HG02588 (cell line): ENCODE results near the gene NKX2-4.
"Not testable (repeated sequence)": the region's sequence is repeated elsewhere in the genome, so short reads cannot be mapped to it uniquely, and the experiment has no call there.

ENCODE experiments used
- ATAC-seq: cut with Tn5 transposase; IDR thresholded peaks from one replicate; pipeline ENCODE4 v1.9.1; 2021; ENCODE audit warnings: mild to moderate bottlenecking, moderate library complexity; ENCODE audit not compliant: unreplicated experiment

The NKX2-4 gene

GRCh38 chr20:21394551-21394950 is 2.8 kb downstream of the NKX2-4 start:
- no peak for ATAC-seq

DNA sequence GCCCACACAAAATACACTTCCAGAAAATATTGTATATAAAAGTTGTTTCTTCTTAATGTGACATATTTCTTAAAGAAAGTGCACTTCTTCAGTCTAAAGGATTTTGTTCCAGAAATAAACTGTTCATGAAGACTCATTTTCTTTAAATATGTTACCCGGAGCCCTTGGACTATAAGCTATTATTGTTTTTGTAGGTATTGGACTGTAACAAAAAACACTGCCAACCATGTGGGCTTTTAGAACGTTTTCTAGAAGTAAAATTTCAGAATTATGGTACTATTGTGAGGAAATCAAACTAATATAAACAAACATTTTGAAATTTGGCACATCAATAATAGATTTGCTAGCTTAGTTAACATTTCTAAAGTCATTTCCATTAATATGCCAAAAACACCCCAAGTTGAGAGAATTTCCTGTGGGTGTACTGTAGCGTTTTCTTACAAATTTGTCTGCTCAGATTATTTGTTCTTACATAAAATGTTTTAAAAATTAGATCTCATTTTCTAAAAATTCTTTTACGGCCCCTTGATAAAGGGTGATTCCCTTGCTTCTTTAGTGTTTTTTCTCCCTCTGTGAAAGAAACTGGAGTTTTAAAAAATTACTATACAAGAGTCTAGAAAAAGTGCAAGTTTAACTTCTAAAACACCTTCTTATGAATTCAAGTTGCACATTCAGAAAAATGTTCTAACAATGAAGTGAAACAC is 3.4 kb downstream of the NKX2-4 start:
- no peak for ATAC-seq

GRCh38 chr20:21393166-21393565 is 4.2 kb downstream of the NKX2-4 start:
- ATAC-seq = no peak

GRCh38 chr20:21391972-21392352 is 5.4 kb downstream of the NKX2-4 start:
- no peak for ATAC-seq

DNA sequence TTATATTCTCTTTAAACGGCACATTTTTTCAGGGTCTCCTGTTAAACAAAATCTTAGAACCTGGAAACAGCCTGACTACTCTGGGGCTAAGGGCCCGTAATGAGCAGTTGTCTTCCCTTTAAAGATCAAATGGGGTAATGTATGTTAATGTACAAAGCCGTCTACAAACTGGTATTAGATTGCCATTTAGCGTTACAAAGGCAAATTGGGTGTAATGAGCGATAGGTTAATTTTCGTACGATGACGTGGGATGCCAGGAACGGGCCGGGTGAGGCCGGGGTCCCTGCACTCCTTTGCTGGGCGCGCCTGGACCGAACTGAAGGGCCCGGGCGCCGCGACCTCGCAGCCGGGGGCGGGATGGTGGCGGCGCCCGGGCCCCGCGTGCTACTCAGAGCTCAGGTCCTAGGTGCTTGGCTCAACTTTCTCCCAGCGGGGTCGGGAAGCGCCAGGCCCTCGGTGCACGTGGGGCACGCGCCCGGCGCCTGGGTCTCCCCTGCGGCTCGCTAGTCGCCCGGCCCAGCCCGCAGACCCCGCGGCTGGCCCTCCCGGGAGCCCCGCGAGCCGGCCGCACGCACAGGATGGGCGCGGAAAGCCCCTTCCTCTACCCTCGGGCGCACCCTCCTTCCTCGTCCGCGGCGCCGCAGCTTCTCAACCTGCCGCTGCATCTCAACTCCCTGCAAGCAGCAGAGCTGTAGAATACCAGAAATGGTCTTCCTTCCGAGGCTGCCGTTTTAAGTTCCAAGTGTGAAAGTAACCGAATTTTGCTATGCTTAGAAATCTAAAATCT is 5.9 kb downstream of the NKX2-4 start:
- no peak for ATAC-seq

DNA sequence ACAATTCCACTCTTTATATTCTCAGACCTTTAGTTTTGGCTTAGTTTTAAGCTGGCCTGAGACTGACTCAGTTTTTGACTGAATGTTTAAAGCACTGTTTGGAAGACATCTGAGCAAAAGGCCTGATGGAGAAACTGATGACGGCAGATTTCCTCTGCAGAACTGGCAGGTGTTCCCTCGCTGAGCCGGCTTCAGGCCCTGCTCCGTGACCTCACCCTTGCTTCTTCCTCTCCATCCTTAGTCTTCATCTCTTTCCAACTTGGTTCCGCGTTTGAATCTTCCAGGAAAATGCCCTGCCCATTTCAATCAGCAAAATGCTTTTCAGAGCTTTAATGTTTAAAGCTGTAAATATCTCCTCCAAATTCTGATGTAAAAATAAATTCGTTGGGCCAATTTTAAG is 6.6 kb downstream of the NKX2-4 start:
- ATAC-seq = no peak

DNA sequence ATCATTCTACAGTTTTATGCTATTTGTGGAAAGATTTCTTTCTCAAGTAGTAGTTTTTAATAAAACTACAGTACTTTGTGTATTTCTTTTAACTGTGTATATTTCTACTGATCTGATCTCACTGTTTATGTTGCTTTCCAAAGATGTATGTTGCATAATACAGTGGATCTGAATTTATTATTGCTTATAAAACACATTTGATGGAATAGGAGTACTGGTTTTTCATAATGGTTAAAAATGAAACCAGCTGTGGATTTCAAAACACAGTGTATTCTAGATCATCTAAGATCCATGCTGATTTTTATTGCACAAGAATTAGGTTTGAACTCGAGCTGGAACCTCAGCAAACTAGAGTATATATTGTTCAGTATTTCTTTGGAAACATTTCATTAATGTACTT is 8.0 kb downstream of the NKX2-4 start:
- ATAC-seq = no peak

GRCh38 chr20:21388566-21388965 is 8.8 kb downstream of the NKX2-4 start:
- no peak for ATAC-seq

- ATAC-seq = no peak
Observed at GRCh38 chr20:21387528-21387927, 9.8 kb downstream of the NKX2-4 start.

- no peak for ATAC-seq
Observed at GRCh38 chr20:21386111-21386510, 11.2 kb downstream of the NKX2-4 start.

- ATAC-seq = no peak
Observed at GRCh38 chr20:21384308-21384892, 12.9 kb downstream of the NKX2-4 start.

DNA sequence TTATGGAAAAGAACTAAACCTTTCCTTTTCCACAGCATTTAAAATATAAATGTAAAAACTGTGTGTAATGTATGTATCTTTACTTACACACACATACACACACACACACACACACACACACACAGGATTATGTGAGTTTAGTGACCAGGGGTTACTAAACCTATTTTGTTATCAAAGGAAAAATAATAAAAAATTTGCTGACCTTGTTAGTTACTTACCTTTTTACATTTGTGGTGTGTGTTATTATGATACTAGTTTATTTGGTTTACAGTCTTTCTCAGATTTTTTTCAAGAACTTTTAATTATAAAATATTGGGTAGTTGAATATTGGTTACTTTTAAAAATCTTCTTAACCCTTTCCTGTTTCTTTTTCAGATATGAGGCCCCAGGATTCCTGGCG is 15.7 kb downstream of the NKX2-4 start:
- ATAC-seq = no peak

DNA sequence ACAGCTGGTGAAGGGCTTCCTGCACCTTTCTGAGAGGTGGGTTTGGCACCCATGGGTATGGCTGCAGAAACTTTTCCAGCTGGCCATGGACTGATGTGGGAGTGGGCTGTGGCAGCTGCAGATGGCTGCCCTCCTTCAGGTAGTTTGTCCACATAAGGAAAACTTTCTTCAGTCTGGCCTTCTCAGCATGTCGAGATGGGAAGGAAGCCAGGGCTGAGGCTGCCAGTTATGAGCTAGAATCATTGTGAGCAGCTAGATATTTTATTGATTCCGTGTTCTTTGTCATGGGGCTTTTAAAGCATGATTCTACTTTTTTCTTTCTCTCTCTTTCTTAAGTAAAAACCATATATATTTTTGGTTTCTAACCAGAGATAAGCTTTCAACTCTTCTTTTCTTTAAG is 16.6 kb downstream of the NKX2-4 start:
- ATAC-seq = no peak

DNA sequence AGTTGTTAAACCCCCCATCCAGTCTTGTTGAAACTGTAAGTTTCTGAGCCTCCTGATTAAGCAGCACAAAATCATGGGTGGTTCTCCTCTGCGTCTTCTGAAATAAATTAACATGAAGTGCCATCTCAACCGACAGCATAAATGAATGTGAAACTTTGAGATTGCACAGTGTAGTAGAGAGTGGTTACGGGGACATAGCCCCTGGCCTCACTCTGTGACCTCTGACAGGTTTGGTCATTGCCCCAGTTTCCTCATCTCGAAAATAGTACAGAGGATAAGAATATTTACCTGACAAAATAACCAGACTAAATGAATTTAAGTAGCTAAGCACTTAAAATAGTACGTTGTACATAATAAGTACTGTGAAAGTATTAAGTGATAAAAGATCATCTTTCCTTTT is 19.1 kb downstream of the NKX2-4 start:
- no peak for ATAC-seq

DNA sequence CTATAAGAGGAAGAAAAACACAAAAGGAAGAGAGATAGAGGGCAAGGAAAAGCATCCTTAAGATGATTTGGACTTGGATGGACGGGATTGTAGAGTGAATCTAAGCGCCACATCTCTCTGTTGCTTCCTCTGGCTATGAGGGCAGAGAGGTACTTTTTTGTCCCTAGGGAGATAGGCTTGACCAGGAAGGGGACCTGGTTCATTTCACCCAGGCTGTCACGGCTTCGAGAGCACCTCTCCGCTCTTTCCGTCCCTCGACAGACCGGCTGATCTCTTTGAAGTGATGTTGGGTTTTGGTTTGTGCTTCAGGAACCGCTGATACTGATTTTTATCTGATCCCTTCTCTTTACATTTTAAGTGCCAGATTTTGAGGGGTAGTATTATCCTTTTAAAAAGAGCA is 19.6 kb downstream of the NKX2-4 start:
- no peak for ATAC-seq

DNA sequence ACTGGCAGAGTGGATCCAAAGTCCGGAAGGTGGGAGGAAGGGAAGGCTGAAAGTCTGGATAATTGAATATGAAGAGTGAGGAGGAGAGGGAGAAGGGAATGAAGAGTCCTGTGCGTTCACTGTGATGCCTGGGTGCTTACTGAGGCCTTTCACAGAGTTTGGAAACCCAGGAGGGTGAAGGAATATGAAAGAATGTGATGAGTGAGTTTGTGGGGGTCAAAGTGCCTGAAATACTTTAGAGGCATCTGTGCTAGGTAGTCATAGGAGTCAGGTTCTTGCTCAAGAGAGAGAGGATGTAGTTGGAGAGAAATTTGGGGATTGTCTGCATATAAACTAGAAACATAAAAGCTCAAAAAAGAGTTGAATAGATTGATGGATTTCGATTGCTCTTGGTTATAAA is 20.7 kb downstream of the NKX2-4 start:
- no peak for ATAC-seq

- no peak for ATAC-seq
Observed at GRCh38 chr20:21373436-21373835, 23.9 kb downstream of the NKX2-4 start.

GRCh38 chr20:21372016-21372415 is 25.3 kb downstream of the NKX2-4 start:
- no peak for ATAC-seq

- no peak for ATAC-seq
Observed at GRCh38 chr20:21371193-21371592, 26.1 kb downstream of the NKX2-4 start.

DNA sequence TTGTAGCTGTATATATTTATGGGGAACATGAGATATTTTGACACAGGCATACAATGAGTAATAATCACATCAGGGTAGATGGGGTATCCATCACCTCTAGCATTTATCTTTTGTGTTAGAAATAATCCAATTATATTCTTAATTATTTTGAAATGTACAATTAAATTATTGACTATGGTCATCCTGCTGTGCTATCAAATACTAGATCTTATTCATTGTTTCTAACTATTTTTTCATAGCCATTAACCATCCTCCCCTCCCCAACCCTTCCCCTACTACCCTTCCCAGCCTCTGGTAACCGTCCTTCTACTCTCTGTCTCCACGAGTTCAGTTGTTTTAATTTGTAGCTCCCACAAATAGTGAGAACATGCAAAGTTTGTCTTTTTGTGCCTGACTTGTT is 28.5 kb downstream of the NKX2-4 start:
- ATAC-seq = no peak

GRCh38 chr20:21366273-21366672 is 31.1 kb downstream of the NKX2-4 start:
- not testable (repeated sequence) for ATAC-seq

- no peak for ATAC-seq
Observed at GRCh38 chr20:21365771-21366170, 31.6 kb downstream of the NKX2-4 start.
